HG03575 (cell line): ENCODE results near the gene AGPAT3.

Experiments
- ATAC-seq: cut with Tn5 transposase; IDR thresholded peaks from one replicate; pipeline ENCODE4 v1.9.1; 2021; ENCODE audit not compliant: unreplicated experiment, insufficient number of reproducible peaks, low FRiP score; ENCODE audit errors: extremely low read depth

AGPAT3 gene

GRCh38 chr21:43899307-43900077 lies 34.5 kb downstream of the AGPAT3 start:
- no peak for ATAC-seq

- ATAC-seq = no peak
Measured at GRCh38 chr21:43900078-43900385, 35.0 kb downstream of the AGPAT3 start.

DNA sequence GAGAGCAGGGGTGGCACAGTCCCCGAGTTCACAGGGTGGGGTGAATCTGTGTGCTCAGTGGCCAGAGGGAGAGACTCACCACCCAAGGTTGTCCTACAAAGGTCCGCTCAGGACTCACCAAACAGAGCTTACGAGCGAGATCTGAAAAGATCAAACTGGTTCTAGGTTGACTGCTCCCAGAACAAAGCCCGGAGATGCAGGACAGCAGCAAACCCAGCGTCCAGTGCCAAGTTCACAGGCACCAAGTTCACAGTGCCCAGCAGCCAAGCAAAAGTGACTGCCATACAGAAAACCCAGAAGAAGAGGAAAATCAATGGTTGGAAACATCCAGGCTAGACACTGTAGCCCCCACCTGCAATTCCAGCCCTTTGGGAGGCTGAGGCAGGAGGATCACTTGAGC lies 35.7 kb downstream of the AGPAT3 start:
- no peak for ATAC-seq

- ATAC-seq = no peak
Measured at GRCh38 chr21:43902441-43902840, 37.4 kb downstream of the AGPAT3 start.

GRCh38 chr21:43903451-43904091 lies 38.5 kb downstream of the AGPAT3 start:
- ATAC-seq = no peak

DNA sequence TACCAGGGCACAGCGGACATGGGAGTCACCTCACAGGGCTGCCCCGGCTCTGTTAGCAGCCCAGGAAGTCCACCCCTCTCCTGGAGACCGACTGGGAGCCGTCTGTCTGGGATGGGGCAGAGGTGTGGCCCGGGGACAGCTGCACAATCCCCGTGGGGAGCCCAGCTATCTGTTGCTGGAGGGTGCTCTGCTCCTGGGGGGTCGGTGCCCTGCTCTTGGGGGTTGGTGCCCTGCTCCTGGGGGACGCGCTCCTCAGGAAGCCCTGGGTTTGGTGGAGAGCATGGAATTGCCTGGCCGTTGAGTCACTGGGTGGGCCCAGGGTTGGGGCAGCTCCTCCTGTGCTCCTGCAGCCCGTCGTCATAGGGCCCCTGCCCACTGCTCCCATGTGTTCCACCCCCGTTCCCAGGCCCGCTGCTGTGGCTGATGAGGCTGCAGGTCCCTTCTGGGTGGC lies 39.3 kb downstream of the AGPAT3 start:
- no peak for ATAC-seq

GRCh38 chr21:43905726-43906455 lies 40.9 kb downstream of the AGPAT3 start:
- ATAC-seq = no peak

DNA sequence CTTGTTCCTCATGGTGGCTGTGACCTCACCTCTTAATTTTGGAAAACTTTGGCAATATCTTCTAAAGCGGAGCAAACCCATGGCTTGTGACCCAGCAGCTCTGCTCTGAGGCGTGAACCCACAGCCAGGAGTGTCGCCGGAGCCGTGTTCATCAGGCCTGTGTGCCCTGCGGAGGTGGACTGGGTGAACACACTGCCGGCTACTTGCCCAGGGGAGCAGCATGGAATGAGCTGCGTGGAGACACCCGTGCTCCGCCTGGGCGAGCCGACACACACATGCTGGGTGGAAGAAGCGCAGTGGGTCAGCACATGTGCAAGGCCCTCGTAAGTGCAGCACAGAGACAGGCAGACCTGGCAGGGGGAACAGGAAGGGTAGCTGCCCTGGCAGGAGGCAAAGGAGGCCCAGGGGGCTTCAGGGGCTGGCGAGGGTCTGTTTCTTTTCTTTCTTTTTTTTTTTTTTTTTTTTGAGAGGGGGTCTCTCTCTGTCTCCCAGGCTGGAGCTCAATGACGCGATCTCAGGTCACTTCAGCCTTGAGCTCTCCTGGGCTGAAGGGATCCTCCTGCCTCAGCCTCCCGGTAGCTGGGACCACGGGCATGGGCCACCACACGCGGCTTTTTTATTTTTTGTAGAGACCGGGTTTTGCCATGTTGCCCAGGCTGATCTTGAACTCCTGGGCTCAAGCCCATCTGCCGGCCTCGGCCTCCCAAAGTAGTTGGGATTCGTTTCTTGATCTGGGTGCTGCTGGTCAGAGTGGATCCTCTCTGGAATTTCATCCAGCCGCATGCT lies 41.8 kb downstream of the AGPAT3 start:
- ATAC-seq = no peak

DNA sequence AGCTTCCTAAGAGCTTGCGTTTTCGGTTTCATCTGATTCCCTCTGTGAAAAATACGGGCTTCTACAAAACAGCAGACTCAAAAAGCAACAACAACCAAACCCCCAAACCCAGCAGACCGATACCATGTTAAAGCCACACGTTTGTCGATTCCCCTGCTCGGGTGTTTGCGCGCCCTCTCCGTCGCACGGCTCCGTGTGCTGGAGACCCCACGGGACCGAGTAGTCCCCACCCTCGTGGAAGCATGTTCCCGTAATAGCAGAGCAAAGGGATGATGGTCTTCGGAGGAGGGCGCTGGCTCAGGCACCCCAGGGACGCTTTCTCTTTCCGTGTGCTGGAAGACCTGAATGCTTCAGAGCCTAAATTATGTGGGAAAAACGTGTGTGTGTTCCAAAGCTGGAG lies 42.7 kb downstream of the AGPAT3 start:
- no peak for ATAC-seq

DNA sequence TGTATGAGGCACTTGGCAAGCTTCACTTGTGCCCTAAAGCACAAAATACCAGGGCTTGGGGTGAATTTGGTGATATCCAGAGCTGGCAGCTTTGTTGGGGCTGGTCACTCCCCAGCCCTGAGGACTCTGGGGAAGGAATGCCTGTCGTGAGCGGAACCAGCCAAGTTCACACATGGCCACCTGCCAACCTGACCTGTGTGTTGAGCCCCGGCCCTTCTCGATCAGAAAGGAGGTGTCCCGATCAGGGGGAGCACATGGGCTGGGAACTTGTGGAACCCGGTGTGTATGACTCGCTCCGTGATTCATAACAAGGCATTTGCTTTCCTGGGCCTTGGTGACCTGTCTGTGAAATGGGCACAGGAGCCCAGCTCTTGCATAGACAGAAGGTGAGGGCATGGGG lies 43.1 kb downstream of the AGPAT3 start:
- ATAC-seq = no peak

DNA sequence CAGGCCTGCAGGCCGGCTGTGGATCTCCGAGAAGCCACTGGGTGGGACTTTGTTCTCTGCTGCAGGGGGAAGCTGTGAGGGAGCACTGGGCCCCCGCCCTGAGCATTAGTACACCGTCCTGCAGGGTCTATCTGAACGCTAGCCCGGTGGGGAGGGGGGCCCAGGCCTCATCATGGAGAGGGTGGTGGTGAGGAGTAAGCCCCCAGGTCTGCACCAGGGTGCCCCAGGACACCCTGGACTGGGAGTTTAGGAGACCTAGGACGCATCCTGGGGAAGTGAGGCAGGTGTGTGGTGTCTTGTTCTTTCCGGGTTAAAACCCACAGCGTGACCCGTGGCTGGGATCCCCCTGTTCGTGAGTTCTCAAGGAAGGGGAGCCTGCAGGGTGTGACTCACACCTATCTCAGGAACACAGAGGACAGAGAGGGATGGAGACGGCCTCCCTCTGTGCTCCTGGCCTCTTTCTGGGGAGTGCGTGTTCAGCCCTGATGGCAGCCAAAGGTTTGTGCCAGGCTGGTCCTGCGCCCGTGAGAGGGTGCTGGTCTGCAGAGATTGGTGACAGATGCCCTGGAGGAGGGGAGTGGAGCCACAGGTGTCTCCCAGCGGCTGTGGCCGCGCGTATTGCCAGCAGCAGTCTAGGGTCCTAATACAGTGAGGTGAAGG lies 44.8 kb downstream of the AGPAT3 start:
- no peak for ATAC-seq

GRCh38 chr21:43910460-43910859 lies 45.4 kb downstream of the AGPAT3 start:
- ATAC-seq = no peak

DNA sequence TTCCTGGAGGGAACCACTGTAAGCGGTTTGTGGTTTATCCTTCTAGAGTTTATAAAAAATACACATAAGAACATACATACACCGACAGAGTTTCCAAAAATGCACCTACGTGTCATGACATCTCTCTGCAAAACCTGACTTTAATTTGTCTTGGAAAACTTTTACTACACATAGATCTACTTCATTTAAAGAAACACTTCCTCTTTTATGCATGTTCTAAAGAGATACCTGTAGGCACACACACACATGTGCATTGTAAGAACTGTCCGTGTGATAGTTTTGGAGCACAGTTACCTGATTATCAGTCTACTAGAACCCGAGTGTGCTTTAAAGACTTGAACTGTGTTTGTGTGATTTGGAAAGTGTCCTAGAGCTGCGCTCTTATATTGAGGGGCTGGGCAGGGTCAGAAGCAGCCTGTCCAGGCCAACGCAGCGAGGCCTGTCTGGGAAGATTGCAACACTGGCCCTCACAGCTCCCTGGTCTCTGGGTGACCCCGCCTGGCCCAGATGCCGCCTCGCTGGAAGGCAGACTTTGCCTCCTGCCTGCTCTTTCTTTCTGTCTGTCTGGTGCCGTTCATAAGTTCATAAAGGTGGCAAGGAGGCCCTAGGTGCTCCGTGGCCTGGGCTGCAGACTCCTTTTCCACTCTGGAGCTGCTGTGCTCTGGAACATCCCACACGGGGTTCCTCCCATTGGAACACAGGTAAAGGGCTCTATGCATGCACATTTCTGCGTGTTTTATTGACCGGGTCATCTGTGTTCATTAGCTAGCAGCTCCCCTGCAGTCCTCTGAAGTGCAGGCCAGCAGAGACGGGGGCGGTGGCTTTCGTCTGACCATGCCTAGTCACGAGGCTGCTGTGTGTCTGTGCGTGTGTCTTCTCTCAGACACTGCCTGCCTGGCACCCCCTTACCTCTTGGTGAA lies 46.3 kb downstream of the AGPAT3 start:
- no peak for ATAC-seq

DNA sequence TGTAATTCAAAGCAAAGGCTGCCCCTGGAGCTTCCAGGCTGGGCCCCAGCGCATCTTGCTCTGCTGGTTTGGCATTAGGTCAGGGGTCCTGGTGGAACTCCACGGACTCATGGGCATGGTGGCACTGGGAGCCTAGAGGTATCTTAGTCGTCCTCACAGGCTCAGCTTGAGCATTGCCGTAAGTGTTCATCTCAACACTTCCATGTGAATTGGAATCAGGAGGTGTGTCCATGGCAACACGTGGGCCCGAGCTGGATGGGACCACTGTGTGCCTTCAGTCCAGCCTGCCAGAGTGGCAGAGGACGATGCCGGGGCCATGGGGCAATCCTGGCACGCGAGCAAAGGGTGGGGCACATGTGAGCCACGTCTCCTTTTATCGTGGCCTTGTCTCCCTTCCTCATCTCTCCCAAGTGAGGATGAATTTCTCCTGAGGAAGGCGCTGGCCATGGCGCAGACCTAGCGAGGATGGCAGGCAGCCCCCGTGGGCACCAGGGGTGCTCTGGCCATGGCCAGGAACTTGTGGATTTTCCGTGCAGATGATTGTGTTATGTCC lies 47.0 kb downstream of the AGPAT3 start:
- no peak for ATAC-seq

- no peak for ATAC-seq
Measured at GRCh38 chr21:43912500-43912899, 47.5 kb downstream of the AGPAT3 start.

DNA sequence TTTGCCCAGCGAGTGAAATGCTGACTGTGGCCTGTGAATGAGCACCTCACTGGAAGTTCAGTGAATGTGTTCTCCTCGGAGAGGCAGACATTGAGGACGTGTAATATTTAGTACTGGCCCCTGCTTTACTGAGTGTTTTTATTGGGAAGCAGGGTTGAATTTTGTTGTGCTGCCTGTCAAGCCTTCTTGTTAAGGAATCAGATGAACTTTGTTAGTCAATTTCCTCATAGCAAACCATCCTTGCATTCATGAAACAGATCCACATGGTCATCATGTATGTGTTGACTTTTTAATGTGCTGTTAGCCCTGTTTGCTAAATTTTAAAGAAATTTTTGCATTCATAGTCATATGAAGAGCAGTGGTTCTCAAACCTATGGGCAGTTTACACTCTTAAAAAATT lies 47.9 kb downstream of the AGPAT3 start:
- no peak for ATAC-seq

- no peak for ATAC-seq
Measured at GRCh38 chr21:43913928-43914327, 48.9 kb downstream of the AGPAT3 start.

- no peak for ATAC-seq
Measured at GRCh38 chr21:43916076-43916475, 51.1 kb downstream of the AGPAT3 start.
